Liver (tissue), 9 donors: Measurements from ENCODE around the gene CCL27. TPM values are rescaled to one million over a fixed set of nuclear protein-coding genes. Genes with fewer than 3 reads are reported as not detected.

Experiments
- DNase-seq: peaks from one replicate; pipeline ENCODE4 v3.0.0-alpha.2; 2017; ENCODE audit warnings: low spot score
- H3K27ac ChIP-seq, 2 donors: one replicate each; pipeline ENCODE4 v1.7.0; 2013; ENCODE audit warnings: inconsistent platforms in 2 of 2, low read length in 2 of 2, control low read depth in 1 of 2, low read depth in 1 of 2, mild to moderate bottlenecking in 1 of 2
- H3K27me3 ChIP-seq, 4 donors: one replicate each; pipeline versions ENCODE4 v1.6.1 to v1.7.0; 2013; ENCODE audit warnings: low read length in 3 of 4, inconsistent platforms in 1 of 4, mild to moderate bottlenecking in 1 of 4, moderate library complexity in 1 of 4; ENCODE audit not compliant: control insufficient read depth in 4 of 4, insufficient read depth in 4 of 4
- H3K36me3 ChIP-seq, 4 donors: one replicate each; pipeline versions ENCODE4 v1.6.1 to v1.7.0; 2013; ENCODE audit warnings: low read length in 3 of 4, mild to moderate bottlenecking in 3 of 4, low read depth in 1 of 4, moderate library complexity in 1 of 4; ENCODE audit not compliant: control insufficient read depth in 4 of 4, insufficient read depth in 3 of 4
- H3K4me1 ChIP-seq, 4 donors: one replicate each; pipeline versions ENCODE4 v1.6.1 to v1.7.0; 2013; ENCODE audit warnings: low read length in 3 of 4, mild to moderate bottlenecking in 3 of 4, moderate library complexity in 1 of 4; ENCODE audit not compliant: control insufficient read depth in 4 of 4, insufficient read depth in 4 of 4
- H3K4me3 ChIP-seq, 3 donors: one replicate each; pipeline versions ENCODE4 v1.6.1 to v1.7.0; 2013; ENCODE audit warnings: low read length in 3 of 3, control low read depth in 1 of 3, low read depth in 1 of 3, mild to moderate bottlenecking in 1 of 3
- H3K9ac ChIP-seq, 2 donors: one replicate each; pipeline ENCODE4 v1.7.0; 2013; ENCODE audit warnings: low read length in 2 of 2, mild to moderate bottlenecking in 2 of 2, moderate library complexity in 2 of 2, control low read depth in 1 of 2, low read depth in 1 of 2
- H3K9me3 ChIP-seq, 4 donors: one replicate each; pipeline versions ENCODE4 v1.6.1 to v1.7.0; 2013; ENCODE audit warnings: low read length in 3 of 4; ENCODE audit not compliant: control insufficient read depth in 4 of 4
- ATF3 ChIP-seq: IDR thresholded peaks from 2 replicates; pipeline ENCODE4 v1.6.1; 2016; ENCODE audit warnings: antibody characterized with exemption
- CTCF ChIP-seq: fragments of 150-350 bp; IDR thresholded peaks from 2 replicates; pipeline ENCODE4 v1.5.1; 2017; ENCODE audit warnings: improper control_type of control experiment, low read depth, low read length; ENCODE audit not compliant: missing input control
- FOXA2 ChIP-seq: IDR thresholded peaks from 2 replicates; pipeline ENCODE4 v1.6.1; 2016; ENCODE audit warnings: antibody characterized with exemption
- GABPA ChIP-seq, 2 donors: IDR thresholded peaks in 1 of 2; conservative IDR thresholded peaks in 1 of 2; 2 replicates each; pipeline ENCODE4 v1.6.1; 2016; ENCODE audit warnings: antibody characterized with exemption in 2 of 2, mild to moderate bottlenecking in 1 of 2, moderate library complexity in 1 of 2
- HNF4A ChIP-seq, 2 donors: conservative IDR thresholded peaks; 2 replicates each; pipeline ENCODE4 v1.6.1; 2016; ENCODE audit warnings: antibody characterized with exemption in 2 of 2, mild to moderate bottlenecking in 2 of 2
- HNF4G ChIP-seq: IDR thresholded peaks from 2 replicates; pipeline ENCODE4 v1.6.1; 2016; ENCODE audit warnings: antibody characterized with exemption
- MAX ChIP-seq: IDR thresholded peaks from 2 replicates; pipeline ENCODE4 v1.6.1; 2016; ENCODE audit warnings: antibody characterized with exemption
- NR2F2 ChIP-seq: IDR thresholded peaks from 2 replicates; pipeline ENCODE4 v1.6.1; 2016; ENCODE audit warnings: antibody characterized with exemption
- RAD21 ChIP-seq, 2 donors: IDR thresholded peaks; 2 replicates each; pipeline ENCODE4 v1.6.1; 2016; ENCODE audit warnings: antibody characterized with exemption in 2 of 2, mild to moderate bottlenecking in 2 of 2
- REST ChIP-seq: IDR thresholded peaks from 2 replicates; pipeline ENCODE4 v1.6.1; 2016; ENCODE audit warnings: antibody characterized with exemption, mild to moderate bottlenecking
- RXRA ChIP-seq, 2 donors: IDR thresholded peaks; 2 replicates each; pipeline ENCODE4 v1.6.1; 2017 to 2018; ENCODE audit warnings: antibody characterized with exemption in 2 of 2, mild to moderate bottlenecking in 1 of 2
- SP1 ChIP-seq: IDR thresholded peaks from 2 replicates; pipeline ENCODE4 v1.6.1; 2018; ENCODE audit warnings: antibody characterized with exemption, mild to moderate bottlenecking
- TAF1 ChIP-seq: conservative IDR thresholded peaks from 2 replicates; pipeline ENCODE4 v1.6.1; 2016; ENCODE audit warnings: antibody characterized with exemption, mild to moderate bottlenecking
- YY1 ChIP-seq: IDR thresholded peaks from 2 replicates; pipeline ENCODE4 v1.6.1; 2016; ENCODE audit warnings: antibody characterized with exemption, mild to moderate bottlenecking
- ZBTB33 ChIP-seq: IDR thresholded peaks from 2 replicates; pipeline ENCODE4 v1.6.1; 2016; ENCODE audit warnings: antibody characterized with exemption
- WGBS: extraction: QIAGEN DNeasy Blood & Tissue Kit; methylation state at CpG from one replicate; pipeline ENCODE4 v1.1.7; 2013; 5-methylcytosine and 5-hydroxymethylcytosine counted together
- polyA plus RNA-seq, 2 donors: library from polyadenylated mRNA; stranded (reverse) in 1 of 2; unstranded in 1 of 2; fragments of 200-250 nt in 1 of 2; fragments of >200 nt in 1 of 2; fragmentation: Nextera tagmentation in 1 of 2; extraction: Ambion mirVana in 1 of 2; gene quantifications; one replicate each; pipeline versions ENCODE4 v1.2.1 to v1.2.3, GENCODE V29; 2013 to 2015
- total RNA-seq, 2 donors: library from RNA; depleted of rRNA; stranded (reverse); fragments of >200 nt; gene quantifications; one replicate each; pipeline ENCODE4 v1.2.3, GENCODE V29; 2014
- donor health status: healthy.
- donor health status: healthy.
- donor health status: healthy.
- donor health status: healthy.
- donor health status: healthy.

CCL27 gene
- total and polyA plus RNA-seq, 4 donors, result not detected

- TF ChIP-seq FOXA2, result no peak
- no peak for TF ChIP-seq HNF4A (conservative IDR thresholded peaks at IDR 0.05)
- TF ChIP-seq NR2F2, result no peak
- no peak for TF ChIP-seq HNF4G
- H3K27ac ChIP-seq, result no peak overlapping the region
- DNase-seq, result no peak
- peaks cover 4 to 25% (median 13%) of the 10 kb centered on the region in 4 donors for H3K4me1 ChIP-seq
- no peaks in the 10 kb centered on the region for H3K27me3 ChIP-seq
- H3K36me3 ChIP-seq, result peaks cover 0 to 14% (median 0%) of the 10 kb centered on the region in 4 donors
- no peak overlapping the region for H3K4me3 ChIP-seq
- H3K9me3 ChIP-seq, result no peaks in the 10 kb centered on the region
- no peak overlapping the region for H3K9ac ChIP-seq
Measured at GRCh38 chr9:34663303-34663605, 797 bp upstream of the CCL27 start.

GRCh38 chr9:34659592-34660253, 2.7 kb downstream of the CCL27 start:
- Histone ChIP-seq H3K9me3 (no peaks in the 10 kb centered on the region), H3K4me1 (peaks cover 2 to 11% (median 6%) of the 10 kb centered on the region in 4 donors), H3K9ac (no peak overlapping the region), H3K36me3 (peaks cover 0 to 14% (median 0%) of the 10 kb centered on the region in 4 donors), H3K27ac (no peak overlapping the region), H3K4me3 (no peak overlapping the region), H3K27me3 (no peaks in the 10 kb centered on the region)
- no peak for TF ChIP-seq SP1
- no peak for TF ChIP-seq HNF4G
- TF ChIP-seq REST, result no peak
- TF ChIP-seq MAX, result no peak
- no peak for TF ChIP-seq GABPA (IDR thresholded peaks at IDR 0.05 in 1 of 2, conservative IDR thresholded peaks at IDR 0.05 in 1 of 2)
- TF ChIP-seq RXRA (IDR thresholded peaks at IDR 0.05), result no peak
- TF ChIP-seq RAD21 (IDR thresholded peaks at IDR 0.05), result no peak
- TF ChIP-seq NR2F2, result no peak
- no peak for TF ChIP-seq TAF1
- no peak for DNase-seq
- 85% methylated on average over 8 of the region's 8 CpGs for WGBS

GRCh38 chr9:34658461-34658860, 4.0 kb downstream of the CCL27 start:
- no peak overlapping the region for H3K4me3 ChIP-seq
- H3K9me3 ChIP-seq, result no peaks in the 10 kb centered on the region
- H3K9ac ChIP-seq, result no peak overlapping the region
- 97% methylated on average over 14 of the region's 14 CpGs for WGBS
- peaks cover 0 to 14% (median 0%) of the 10 kb centered on the region in 4 donors for H3K36me3 ChIP-seq
- H3K27ac ChIP-seq, result no peak overlapping the region
- no peak for DNase-seq
- no peaks in the 10 kb centered on the region for H3K27me3 ChIP-seq
- H3K4me1 ChIP-seq, result peaks cover 4 to 8% (median 6%) of the 10 kb centered on the region in 4 donors
- no peak for TF ChIP-seq REST
- no peak for TF ChIP-seq MAX
- TF ChIP-seq CTCF, result no peak
- no peak for TF ChIP-seq SP1
- TF ChIP-seq RXRA (IDR thresholded peaks at IDR 0.05), result no peak
- no peak for TF ChIP-seq TAF1
- TF ChIP-seq YY1, result no peak
- TF ChIP-seq FOXA2, result no peak
- TF ChIP-seq ZBTB33, result no peak
- no peak for TF ChIP-seq ATF3
